Mammary epithelial cell (primary cell): ENCODE data around the gene NME7.

Experiments
- CTCF ChIP-seq, 2 donors: IDR thresholded peaks in 1 of 2; conservative IDR thresholded peaks in 1 of 2; 2 replicates each; pipeline ENCODE4 v1.5.1; 2011 to 2012; ENCODE audit warnings: inconsistent platforms in 2 of 2, low read length in 2 of 2, mild to moderate bottlenecking in 2 of 2, control low read depth in 1 of 2, low read depth in 1 of 2; ENCODE audit not compliant: insufficient read depth in 1 of 2; ENCODE audit errors: extremely low read depth in 1 of 2
- EZH2 ChIP-seq: IDR thresholded peaks from 2 replicates; pipeline ENCODE4 v1.6.1; 2012; ENCODE audit warnings: low read length, inconsistent platforms, borderline replicate concordance

GRCh38 chr1:169143346-169143745, 224.3 kb downstream of the NME7 start:
- TF ChIP-seq CTCF (conservative IDR thresholded peaks at IDR 0.05 in 1 of 2, IDR thresholded peaks at IDR 0.05 in 1 of 2; ENCODE audit: extremely low read depth in 1 of 2, insufficient read depth in 1 of 2, low read depth in 1 of 2, low read length in 2 of 2) (no peak), EZH2 (no peak)
